Stimulated activated CD4-positive, alpha-beta T cell treated with anti-CD3 and anti-CD28 coated beads, Interleukin-1b, Interleukin-23, amount 100 ng/mL, for 24 hours (primary cell): ENCODE data around the gene PECR.
A peak's percentile ranks its signal among the peaks of the same experiment; 100 is the strongest.
"Not testable (repeated sequence)": the region's sequence is repeated elsewhere in the genome, so short reads cannot be mapped to it uniquely, and the experiment has no call there.

Experiments
- DNase-seq, 4 experiments: peaks; one replicate each; pipeline ENCODE4 v3.0.0-alpha.2; 2020; ENCODE audit warnings: low read depth in 4 of 4, low spot score in 1 of 4

The PECR gene

DNA sequence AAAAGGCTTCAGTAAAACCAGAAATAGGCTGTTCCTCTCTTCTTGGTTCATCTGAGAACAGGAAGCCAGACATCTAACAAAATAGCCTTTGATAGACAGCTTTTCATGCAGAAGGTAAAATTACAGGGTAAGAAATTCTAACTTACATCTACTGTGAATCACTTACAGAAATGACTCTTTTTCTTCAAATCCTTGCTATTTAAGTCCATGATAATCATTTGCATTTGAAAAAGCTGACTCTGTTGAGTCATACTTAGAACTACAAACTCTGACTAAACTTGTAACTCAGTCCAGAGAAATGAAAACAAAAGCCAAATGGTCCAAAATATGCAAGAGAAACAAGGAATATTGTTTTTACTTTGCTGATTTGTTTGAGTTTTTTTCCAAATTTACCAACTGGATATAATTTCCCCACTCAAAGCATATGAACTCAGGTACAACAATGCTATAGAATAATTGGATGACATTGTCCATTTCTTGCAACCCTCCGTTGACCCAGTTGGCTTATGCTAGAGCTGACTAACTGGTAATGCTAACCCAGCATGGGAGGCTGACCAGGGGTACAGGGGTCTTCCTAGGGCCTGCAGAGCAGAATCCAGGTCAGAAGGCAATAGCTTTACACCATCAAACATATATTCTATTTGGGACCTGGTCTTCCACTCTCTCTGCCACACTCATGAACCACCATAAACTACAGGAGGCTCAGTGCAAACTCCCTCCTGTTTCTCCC, 49.5 kb downstream of the PECR start:
- no peak for DNase-seq

DNA sequence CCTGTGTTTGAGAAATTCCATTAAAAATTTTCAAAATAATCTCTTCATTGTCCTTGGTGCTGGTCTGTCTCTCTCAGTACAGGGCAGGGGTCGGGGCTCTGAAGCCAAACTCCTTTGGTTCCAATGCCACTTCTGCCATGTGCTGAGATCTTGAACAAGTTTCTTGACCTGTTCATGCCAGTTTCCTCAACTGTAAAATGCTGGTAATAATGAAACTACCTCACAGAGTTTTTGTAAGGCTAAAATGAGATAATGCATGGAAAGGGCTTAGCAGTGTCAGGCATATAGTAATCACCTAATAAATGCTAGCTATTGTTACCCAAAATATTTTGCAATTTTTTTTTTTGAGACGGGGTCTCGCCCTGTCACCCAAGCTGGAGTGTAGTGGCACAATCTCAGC, 51.4 kb downstream of the PECR start:
- no peak for DNase-seq

DNA sequence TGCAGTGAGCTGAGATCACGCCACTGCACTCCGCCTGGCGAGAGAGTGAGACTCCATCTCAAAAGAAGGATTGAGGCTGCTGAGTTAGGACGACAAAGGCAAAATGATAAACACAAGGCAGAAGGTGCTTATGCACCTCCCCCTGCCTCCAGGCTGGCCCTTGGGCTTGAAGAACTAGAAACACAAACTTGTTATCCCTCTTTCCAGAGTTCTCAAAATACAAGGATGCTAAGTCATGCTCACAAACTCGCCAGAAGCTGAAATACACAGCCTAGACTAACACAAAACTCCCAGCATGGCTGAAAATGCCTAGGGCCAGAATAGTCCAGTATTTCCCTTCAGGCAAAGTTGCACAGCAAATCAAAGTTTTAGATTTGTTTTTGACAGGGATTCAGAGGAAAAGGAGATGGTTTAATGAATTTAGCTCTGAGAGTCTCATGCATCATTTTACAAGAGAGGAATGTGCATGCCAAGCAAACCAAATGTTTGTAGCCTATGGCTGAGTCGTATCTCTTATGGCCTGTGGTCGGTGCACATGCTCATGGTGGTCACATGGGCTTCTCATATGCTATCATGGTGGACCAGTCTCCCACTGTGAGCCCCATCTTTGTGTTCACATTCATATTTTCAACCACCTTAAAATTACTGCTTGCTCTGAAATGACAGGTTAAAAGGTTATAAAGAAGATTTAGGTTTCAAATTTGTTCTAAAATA, 52.0 kb downstream of the PECR start:
- DNase-seq = no peak

GRCh38 chr2:216024779-216025336, 56.8 kb downstream of the PECR start:
- DNase-seq = no peak

- DNase-seq = peak in 1 of 4 experiments; percentile 20
These were observed 58.5 kb downstream of the PECR start for GRCh38 chr2:216023055-216023648.

DNA sequence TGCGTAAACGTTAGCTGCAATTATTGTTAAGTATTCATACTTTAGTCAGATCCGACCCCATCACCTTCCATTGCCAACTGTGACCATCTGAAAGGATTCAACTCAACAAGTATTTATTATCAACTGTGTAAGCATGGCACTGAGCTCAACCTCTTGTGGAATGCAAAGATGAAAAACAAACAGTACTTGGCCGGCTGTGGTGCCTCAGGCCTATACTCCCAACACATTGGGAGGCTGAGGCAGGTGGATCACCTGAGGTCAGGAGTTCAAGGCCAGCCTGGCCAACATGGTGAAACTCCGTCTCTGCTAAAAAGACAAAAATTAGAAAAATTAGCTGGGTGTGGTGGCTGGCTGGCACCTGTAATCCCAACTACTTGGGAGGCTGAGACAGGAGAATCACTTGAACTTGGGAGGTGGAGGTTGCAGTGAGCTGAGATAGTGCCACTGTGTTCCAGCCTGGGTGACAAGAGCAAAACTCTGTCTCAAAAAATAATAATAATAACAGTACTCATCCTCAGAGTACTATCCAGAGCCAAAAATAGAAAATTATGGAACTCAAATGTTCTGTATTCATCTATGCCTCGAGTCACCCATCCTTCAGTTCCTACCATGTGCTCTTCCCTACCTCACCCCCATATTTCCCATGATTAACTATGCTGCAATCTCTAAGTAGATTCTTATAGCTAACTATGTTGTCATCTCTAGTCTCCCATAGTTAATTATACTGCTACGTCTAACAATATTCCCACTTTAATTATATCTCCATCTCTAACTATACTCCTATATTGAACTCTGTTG, 59.6 kb downstream of the PECR start:
- no peak for DNase-seq

DNA sequence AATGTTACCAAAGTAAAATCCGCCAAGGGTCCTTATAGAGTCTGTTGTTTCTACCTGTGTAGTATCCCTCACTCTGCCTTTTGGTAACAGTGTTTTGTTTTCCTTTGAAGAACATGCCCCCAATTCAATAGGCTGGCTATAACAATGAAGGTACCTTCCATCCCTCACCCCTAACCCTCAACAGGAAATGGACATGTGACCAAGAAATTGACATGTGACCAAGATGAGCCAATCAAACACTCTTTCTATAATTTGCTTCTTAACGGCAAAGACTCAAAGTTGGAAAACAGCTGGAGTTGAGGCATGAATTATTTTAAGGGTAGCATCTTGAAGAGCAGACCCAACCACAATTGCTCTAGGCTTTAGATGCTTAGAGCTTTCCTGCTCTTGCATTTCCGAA, 62.9 kb downstream of the PECR start:
- no peak for DNase-seq

DNA sequence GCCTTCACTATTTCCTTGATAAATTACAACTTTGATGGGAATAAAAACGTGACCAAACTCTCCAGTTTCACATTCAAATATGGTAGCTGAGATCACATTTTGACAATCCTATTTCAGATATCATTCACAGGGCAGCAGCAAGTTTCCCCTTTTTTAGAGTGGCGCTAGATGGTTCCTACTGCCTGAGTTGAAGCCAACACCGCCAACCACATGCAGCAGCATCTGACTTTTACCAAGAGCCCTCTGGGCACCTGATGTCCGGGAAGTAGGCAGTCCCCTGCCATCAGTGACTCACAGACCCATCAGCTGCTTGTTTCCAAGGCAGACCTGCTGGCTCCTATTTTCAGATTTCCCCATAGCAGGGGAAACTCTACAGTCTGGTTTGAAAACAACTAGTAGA, 64.2 kb downstream of the PECR start:
- DNase-seq = no peak

GRCh38 chr2:216016581-216016980, 65.0 kb downstream of the PECR start:
- no peak for DNase-seq

DNA sequence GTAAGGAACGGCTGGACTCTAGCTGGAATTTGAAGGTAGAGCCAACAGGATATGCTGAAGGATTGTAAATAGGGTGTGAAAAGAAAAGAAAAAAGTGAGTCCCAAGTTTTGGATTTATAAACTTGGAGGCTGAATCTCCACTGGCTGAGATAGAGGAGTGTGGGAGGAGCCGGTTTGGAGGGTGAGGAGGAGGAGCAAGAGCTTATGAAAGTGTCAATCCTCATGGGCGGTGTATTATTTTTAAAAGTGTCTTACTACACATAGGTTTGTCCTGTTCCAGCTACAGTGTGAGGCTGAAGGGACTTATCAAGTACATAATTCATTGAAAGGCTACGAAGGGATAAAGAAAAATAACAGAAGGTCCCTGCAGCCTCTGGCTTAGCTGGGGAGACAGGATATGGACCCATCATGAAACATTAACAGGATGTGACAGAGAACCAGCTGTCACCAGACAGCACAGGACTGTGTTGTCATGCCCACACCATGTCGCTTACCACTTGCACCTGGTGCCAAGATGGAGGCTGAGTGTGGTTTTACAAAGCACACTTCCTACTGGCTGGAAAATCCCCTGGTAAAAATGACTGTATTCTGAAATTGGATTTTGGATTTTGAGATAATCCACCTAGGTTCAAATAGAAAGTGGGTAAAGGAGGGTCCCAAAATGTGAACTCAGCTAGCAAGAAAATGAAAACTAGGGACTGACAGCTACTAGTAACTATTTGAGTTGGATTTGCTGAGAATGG, 65.7 kb downstream of the PECR start:
- peak in 1 of 4 experiments; percentile 18 for DNase-seq

- DNase-seq = no peak
These were observed 66.6 kb downstream of the PECR start for GRCh38 chr2:216014986-216015385.

GRCh38 chr2:216014006-216014405, 67.6 kb downstream of the PECR start:
- DNase-seq = no peak

GRCh38 chr2:216013080-216013909, 68.3 kb downstream of the PECR start, which contains the start of gene MREG:
Gene MREG, minus strand, starts transcription at chr2:216013551. Its CDS starts 224 bp downstream, at chr2:216013327.
- DNase-seq = peak; percentile 63 to 82 (median 78)

- DNase-seq = no peak
These were observed 68.9 kb downstream of the PECR start for GRCh38 chr2:216012830-216013079.

DNA sequence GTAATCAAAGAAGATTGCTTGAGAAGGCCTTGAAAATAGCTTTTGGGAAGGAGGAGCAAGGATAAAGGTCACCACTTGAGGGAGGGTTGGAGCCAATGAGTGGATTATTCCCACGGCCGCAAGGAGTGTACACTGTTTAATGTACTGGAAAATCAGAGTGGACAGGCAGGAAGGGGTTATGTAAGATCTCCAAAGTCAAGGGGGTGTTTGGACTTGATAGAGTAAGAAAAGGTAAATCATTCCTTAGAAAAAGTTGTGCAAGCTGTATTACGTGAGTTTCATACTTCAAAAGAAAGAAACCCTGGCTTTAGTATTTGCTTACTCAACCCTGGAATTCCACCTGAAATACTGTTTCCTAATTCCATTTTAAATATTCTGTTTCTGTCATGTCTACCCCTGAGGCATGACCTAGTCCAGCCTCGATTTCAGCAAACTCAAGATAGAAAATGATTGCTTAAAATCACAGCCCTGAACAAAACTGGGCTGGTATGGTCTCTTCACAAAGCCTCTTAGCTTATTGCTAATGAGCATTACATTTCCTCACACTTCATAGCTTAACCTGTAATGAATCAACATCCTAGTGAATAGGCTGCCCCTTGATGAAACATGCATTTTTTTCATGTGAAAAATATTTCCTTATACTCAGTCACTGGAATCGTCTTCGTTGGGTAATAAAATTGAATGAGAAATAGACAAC, 69.3 kb downstream of the PECR start:
- no peak for DNase-seq

DNA sequence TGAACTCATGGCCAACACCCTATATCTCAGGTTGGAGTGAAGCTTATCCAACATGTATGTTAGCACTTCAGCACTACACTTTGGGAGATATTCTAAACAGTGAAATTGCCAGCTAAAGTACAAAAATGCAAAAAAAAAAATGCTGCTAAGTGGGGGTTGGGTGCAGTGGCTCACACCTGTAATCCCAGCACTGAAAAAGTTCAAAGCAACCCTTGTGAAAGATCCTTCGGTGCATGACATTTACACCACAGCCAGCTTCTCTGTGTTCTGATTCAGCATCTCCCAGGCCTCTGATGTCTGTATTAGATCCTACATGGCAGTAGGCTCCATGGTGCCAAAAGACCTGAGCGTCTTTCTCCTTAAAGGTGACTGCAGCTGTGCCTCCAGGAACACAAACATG, 72.4 kb downstream of the PECR start:
- not testable (repeated sequence) for DNase-seq

GRCh38 chr2:216008387-216008786, 73.2 kb downstream of the PECR start:
- DNase-seq = no peak

DNA sequence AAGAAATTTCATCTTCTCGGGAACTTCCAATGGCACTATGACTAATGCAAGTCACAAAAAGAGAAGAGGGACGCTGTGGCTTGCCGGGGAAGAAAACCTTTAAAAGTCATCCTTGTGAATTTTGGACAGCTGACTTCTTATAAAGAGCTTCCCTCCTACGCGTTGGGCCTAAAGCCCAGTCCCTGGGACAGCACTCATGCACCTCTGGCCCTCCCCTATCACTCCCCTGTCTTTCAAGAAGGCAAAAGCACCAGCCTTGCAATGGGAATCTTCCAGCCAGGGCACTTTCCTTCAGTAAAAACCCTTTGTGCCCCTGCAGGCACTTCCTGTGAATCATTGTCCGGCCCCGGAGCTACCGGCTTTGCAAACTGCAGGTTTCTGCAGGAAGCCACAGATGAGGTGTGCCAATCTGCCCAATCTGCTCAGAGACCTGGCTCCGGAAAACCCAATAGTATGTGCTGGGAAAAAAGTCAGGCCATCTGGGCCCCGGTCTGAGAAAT, 75.4 kb downstream of the PECR start:
- peak in 1 of 4 experiments; percentile 34 for DNase-seq

- no peak for DNase-seq
These were observed 76.8 kb downstream of the PECR start for GRCh38 chr2:216004697-216005283.
